NCI-H69 (cell line): ENCODE measurements around the gene DDX39A.

Experiments
- DNase-seq: peaks from one replicate; lab custom pipeline; 2025; lab: John Stamatoyannopoulos, UW

Gene DDX39A

GRCh38 chr19:14363183-14364097 lies 55.7 kb downstream of the DDX39A start:
- peak; percentile 79 for DNase-seq

- DNase-seq = peak; percentile 44
Observed at GRCh38 chr19:14361824-14362223, 57.3 kb downstream of the DDX39A start.
